ENCODE data around the gene GABPB1. TPM values are rescaled to one million over a fixed set of nuclear protein-coding genes. Genes with fewer than 3 reads are reported as not detected.

The GABPB1 gene
- total and polyA plus RNA-seq, 2 of the 13 experiments (the other 11 are each of a cell fraction or from before 2014, with no cell fraction given) = 17.5 to 39.5 TPM

DNA sequence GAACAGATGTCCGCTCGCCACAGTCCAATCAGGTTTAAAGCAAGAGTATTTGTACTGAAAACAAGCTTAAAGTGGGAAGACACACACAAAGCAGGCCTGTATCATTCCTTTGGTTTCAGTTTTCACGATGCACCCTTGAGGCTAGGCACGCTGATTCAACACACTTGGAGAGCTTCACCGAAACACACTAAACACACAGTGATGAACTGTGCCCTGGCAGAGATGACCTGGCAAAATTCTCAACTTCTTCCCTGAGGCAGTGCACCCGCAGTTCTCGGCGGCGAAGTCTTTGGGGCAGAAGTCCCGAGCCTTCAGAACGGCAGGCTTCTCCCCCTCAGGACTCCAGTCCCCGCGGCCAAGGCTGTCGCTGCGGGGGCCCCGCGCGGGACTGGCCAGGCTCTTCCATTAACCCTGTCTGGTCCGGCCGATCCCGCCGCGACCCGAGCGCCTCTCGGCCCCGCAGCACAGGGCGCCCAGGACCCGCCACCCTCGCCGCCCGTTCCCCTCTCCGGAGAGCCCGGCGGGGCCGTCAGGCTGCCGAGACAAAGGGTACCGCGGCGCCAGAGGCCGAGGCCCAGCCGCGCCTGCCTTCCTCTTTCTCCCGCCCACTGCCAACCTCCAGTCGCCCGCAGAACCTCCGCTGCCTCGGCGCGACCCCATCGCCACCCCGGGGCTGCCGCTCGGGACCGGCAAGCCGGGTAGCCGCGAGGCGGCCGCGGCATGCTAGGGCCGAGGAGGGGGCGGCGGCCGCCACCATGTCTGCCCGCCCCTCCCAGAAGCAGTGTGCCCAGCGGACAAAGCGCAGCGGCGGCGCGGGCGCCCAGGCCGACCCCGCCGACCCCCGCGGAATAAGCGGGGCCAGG lies 792 bp downstream of the GABPB1 start (continued):
- TF ChIP-seq, protein P1, sequence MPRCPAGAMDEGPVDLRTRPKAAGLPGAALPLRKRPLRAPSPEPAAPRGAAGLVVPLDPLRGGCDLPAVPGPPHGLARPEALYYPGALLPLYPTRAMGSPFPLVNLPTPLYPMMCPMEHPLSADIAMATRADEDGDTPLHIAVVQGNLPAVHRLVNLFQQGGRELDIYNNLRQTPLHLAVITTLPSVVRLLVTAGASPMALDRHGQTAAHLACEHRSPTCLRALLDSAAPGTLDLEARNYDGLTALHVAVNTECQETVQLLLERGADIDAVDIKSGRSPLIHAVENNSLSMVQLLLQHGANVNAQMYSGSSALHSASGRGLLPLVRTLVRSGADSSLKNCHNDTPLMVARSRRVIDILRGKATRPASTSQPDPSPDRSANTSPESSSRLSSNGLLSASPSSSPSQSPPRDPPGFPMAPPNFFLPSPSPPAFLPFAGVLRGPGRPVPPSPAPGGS (CRISPR knock-in tag; IDR thresholded peaks at IDR 0.05) = peak; percentile 5; the same call in 1 of the 2 replicates
- TF ChIP-seq GFI1 (CRISPR knock-in tag; IDR thresholded peaks at IDR 0.05; ENCODE audit: borderline replicate concordance) (no peak), CCAR2 (optimal IDR thresholded peaks at IDR 0.05; ENCODE audit: low read depth, low read length) (no peak), ARNTL (CRISPR knock-in tag; IDR thresholded peaks at IDR 0.05) (no peak), ZNF383 (CRISPR knock-in tag; IDR thresholded peaks at IDR 0.05; ENCODE audit: borderline replicate concordance) (no peak), MYC (CRISPR knock-in tag; IDR thresholded peaks at IDR 0.05; ENCODE audit: borderline replicate concordance) (no peak), FOXA1 (IDR thresholded peaks at IDR 0.05) (no peak), FOXA1 (CRISPR knock-in tag; IDR thresholded peaks at IDR 0.05) (0 out of 2 replicates have a peak, but pooled peaks have one; percentile 9), MEIS1 (CRISPR knock-in tag; IDR thresholded peaks at IDR 0.05; ENCODE audit: borderline replicate concordance) (no peak), MATR3 (CRISPR knock-in tag; IDR thresholded peaks at IDR 0.05) (no peak), RFX3 (CRISPR knock-in tag; IDR thresholded peaks at IDR 0.05) (no peak), RFX1 (IDR thresholded peaks at IDR 0.05) (no peak), SOX6 (IDR thresholded peaks at IDR 0.05) (no peak), SOX6 (CRISPR knock-in tag; IDR thresholded peaks at IDR 0.05) (no peak), SMARCE1 (IDR thresholded peaks at IDR 0.05; ENCODE audit: borderline replicate concordance) (no peak), ZNF781 (CRISPR knock-in tag; IDR thresholded peaks at IDR 0.05; ENCODE audit: borderline replicate concordance, not compliant biosample characterization) (no peak), ARNT (IDR thresholded peaks at IDR 0.05) (no peak), TOE1 (CRISPR knock-in tag; IDR thresholded peaks at IDR 0.05) (no peak), RAD51 (IDR thresholded peaks at IDR 0.05; ENCODE audit: borderline replicate concordance) (no peak), ZFP62 (CRISPR knock-in tag; IDR thresholded peaks at IDR 0.05) (no peak), SP5 (CRISPR knock-in tag; IDR thresholded peaks at IDR 0.05; ENCODE audit: borderline replicate concordance, low read depth) (no peak), RBFOX2 (IDR thresholded peaks at IDR 0.05; ENCODE audit: low read depth, low read length) (peak; percentile 98), NPAS2 (CRISPR knock-in tag; IDR thresholded peaks at IDR 0.05; ENCODE audit: borderline replicate concordance) (no peak)
- TF ChIP-seq, protein P2, sequence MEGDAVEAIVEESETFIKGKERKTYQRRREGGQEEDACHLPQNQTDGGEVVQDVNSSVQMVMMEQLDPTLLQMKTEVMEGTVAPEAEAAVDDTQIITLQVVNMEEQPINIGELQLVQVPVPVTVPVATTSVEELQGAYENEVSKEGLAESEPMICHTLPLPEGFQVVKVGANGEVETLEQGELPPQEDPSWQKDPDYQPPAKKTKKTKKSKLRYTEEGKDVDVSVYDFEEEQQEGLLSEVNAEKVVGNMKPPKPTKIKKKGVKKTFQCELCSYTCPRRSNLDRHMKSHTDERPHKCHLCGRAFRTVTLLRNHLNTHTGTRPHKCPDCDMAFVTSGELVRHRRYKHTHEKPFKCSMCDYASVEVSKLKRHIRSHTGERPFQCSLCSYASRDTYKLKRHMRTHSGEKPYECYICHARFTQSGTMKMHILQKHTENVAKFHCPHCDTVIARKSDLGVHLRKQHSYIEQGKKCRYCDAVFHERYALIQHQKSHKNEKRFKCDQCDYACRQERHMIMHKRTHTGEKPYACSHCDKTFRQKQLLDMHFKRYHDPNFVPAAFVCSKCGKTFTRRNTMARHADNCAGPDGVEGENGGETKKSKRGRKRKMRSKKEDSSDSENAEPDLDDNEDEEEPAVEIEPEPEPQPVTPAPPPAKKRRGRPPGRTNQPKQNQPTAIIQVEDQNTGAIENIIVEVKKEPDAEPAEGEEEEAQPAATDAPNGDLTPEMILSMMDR (CRISPR knock-in tag; IDR thresholded peaks at IDR 0.05) = no peak
- TF ChIP-seq, protein P3, sequence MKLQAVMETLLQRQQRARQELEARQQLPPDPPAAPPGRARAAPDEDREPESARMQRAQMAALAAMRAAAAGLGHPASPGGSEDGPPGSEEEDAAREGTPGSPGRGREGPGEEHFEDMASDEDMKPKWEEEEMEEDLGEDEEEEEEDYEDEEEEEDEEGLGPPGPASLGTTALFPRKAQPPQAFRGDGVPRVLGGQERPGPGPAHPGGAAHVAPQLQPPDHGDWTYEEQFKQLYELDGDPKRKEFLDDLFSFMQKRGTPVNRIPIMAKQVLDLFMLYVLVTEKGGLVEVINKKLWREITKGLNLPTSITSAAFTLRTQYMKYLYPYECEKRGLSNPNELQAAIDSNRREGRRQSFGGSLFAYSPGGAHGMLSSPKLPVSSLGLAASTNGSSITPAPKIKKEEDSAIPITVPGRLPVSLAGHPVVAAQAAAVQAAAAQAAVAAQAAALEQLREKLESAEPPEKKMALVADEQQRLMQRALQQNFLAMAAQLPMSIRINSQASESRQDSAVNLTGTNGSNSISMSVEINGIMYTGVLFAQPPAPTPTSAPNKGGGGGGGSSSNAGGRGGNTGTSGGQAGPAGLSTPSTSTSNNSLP (IDR thresholded peaks at IDR 0.05; ENCODE audit: low read depth, low read length) = no peak
- TF ChIP-seq, protein P4, sequence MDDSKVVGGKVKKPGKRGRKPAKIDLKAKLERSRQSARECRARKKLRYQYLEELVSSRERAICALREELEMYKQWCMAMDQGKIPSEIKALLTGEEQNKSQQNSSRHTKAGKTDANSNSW (CRISPR knock-in tag; IDR thresholded peaks at IDR 0.05; ENCODE audit: borderline replicate concordance) = 0 out of 2 replicates have a peak, but pooled peaks have one; percentile 8
- TF ChIP-seq, protein P5, sequence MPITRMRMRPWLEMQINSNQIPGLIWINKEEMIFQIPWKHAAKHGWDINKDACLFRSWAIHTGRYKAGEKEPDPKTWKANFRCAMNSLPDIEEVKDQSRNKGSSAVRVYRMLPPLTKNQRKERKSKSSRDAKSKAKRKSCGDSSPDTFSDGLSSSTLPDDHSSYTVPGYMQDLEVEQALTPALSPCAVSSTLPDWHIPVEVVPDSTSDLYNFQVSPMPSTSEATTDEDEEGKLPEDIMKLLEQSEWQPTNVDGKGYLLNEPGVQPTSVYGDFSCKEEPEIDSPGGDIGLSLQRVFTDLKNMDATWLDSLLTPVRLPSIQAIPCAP (CRISPR knock-in tag; IDR thresholded peaks at IDR 0.05; ENCODE audit: low read depth) = peak; percentile 77

Data from HepG2 (cell line).